B cell (primary cell): ENCODE measurements around the gene MED9. TPM values are rescaled to one million over a fixed set of nuclear protein-coding genes. Genes with fewer than 3 reads are reported as not detected.

Source experiments
- ATAC-seq: fragments of 200-7000 bp; cut with Tn5 transposase; one replicate; pipeline ENCODE4 v1.10.0; 2021; ENCODE audit warnings: low read depth, mild to moderate bottlenecking, moderate number of reproducible peaks, moderate library complexity
- CTCF ChIA-PET: fragments of 350-600 bp; sonication (Branson Sonifier 250); formaldehyde crosslinking; loops from one replicate; lab custom pipeline; 2021; ENCODE audit warnings: antibody characterized with exemption, inconsistent platforms; lab: Charles Lee
- POLR2A ChIA-PET: fragments of 350-600 bp; sonication (Branson Sonifier 250); formaldehyde crosslinking; loops from one replicate; lab custom pipeline; 2021; ENCODE audit warnings: antibody characterized with exemption; lab: Charles Lee
- DNase-seq: peaks from one replicate; pipeline ENCODE4 v3.0.0; 2013
- H2AFZ ChIP-seq: 2 replicates; pipeline ENCODE4 v1.6.1; 2012; ENCODE audit warnings: mild to moderate bottlenecking, low read depth, low read length; ENCODE audit not compliant: insufficient read depth, poor library complexity, severe bottlenecking
- H3K27ac ChIP-seq, 2 donors: 1 replicate in 1 of 2; 2 replicates in 1 of 2; pipeline ENCODE4 v1.5.1; 2012 to 2013; ENCODE audit warnings: low read length in 2 of 2, mild to moderate bottlenecking in 2 of 2, moderate library complexity in 1 of 2
- H3K27me3 ChIP-seq, 4 experiments: fragments of 200-600 bp in 1 of 4; sonication (generic) in 1 of 4; replicated peaks in 1 of 4; 1 replicate in 2 of 4; 2 replicates in 2 of 4; pipeline versions ENCODE4 v1.6.1 to v1.7.0; 2013 to 2016; ENCODE audit warnings: low read length in 3 of 4, mild to moderate bottlenecking in 2 of 4, mixed read lengths in 1 of 4, moderate library complexity in 1 of 4; ENCODE audit not compliant: insufficient read depth in 4 of 4, control insufficient read depth in 3 of 4; ENCODE audit errors: control extremely low read depth in 1 of 4
- H3K36me3 ChIP-seq, 2 experiments: replicated peaks in 1 of 2; 1 replicate in 1 of 2; 2 replicates in 1 of 2; pipeline versions ENCODE4 v1.6.1 to v1.7.1; 2013; ENCODE audit warnings: low read length in 1 of 2; ENCODE audit not compliant: insufficient read depth in 2 of 2, control insufficient read depth in 1 of 2; ENCODE audit errors: control extremely low read depth in 1 of 2, extremely low read depth in 1 of 2
- H3K4me1 ChIP-seq, 2 donors: fragments of 200-600 bp in 1 of 2; sonication (generic) in 1 of 2; 1 replicate in 1 of 2; 2 replicates in 1 of 2; pipeline versions ENCODE4 v1.5.1 to v1.6.1; 2013 to 2017; ENCODE audit warnings: low read length in 2 of 2; ENCODE audit not compliant: control insufficient read depth in 2 of 2, insufficient read depth in 2 of 2
- H3K4me2 ChIP-seq: replicated peaks from 2 replicates; pipeline ENCODE3; 2012; ENCODE audit warnings: mild to moderate bottlenecking, low read depth, low read length; ENCODE audit not compliant: poor library complexity, severe bottlenecking
- H3K4me3 ChIP-seq, 5 experiments: fragments of 200-600 bp in 1 of 5; sonication (generic) in 1 of 5; 1 replicate in 3 of 5; 2 replicates in 2 of 5; pipeline versions ENCODE4 v1.5.1 to v1.7.0; 2011 to 2016; ENCODE audit warnings: low read length in 4 of 5, mild to moderate bottlenecking in 4 of 5, low read depth in 2 of 5, control low read depth in 1 of 5, moderate library complexity in 1 of 5; ENCODE audit not compliant: insufficient read depth in 1 of 5; ENCODE audit errors: control extremely low read depth in 1 of 5, extremely low read depth in 1 of 5
- H3K79me2 ChIP-seq: fragments of 200-600 bp; sonication (generic); one replicate; pipeline ENCODE4 v1.6.0; 2016; ENCODE audit warnings: low read length; ENCODE audit not compliant: control insufficient read depth, insufficient read depth
- H3K9ac ChIP-seq: fragments of 200-600 bp; sonication (generic); 2 replicates; pipeline ENCODE4 v1.6.1; 2017; ENCODE audit warnings: mild to moderate bottlenecking, low read length, moderate library complexity
- H3K9me3 ChIP-seq, 3 donors: one replicate each; pipeline versions ENCODE4 v1.6.1 to v1.7.1; 2013; ENCODE audit warnings: low read length in 2 of 3; ENCODE audit not compliant: control insufficient read depth in 2 of 3, insufficient read depth in 1 of 3; ENCODE audit errors: control extremely low read depth in 1 of 3
- H4K20me1 ChIP-seq: 2 replicates; pipeline ENCODE4 v1.6.0; 2012; ENCODE audit warnings: mild to moderate bottlenecking, low read length; ENCODE audit not compliant: insufficient read depth, control insufficient read depth, poor library complexity, severe bottlenecking
- H3K27ac Mint-ChIP-seq: one replicate; pipeline ENCODE4 v1.8.0; 2021; ENCODE audit warnings: mixed read lengths
- H3K27me3 Mint-ChIP-seq: one replicate; pipeline ENCODE4 v1.8.0; 2021; ENCODE audit warnings: mixed read lengths
- H3K4me1 Mint-ChIP-seq: one replicate; pipeline ENCODE4 v1.8.0; 2021; ENCODE audit warnings: mixed read lengths
- H3K4me3 Mint-ChIP-seq: one replicate; pipeline ENCODE4 v1.8.0; 2021; ENCODE audit warnings: mixed read lengths
- H3K9me3 Mint-ChIP-seq: one replicate; pipeline ENCODE4 v1.8.0; 2022; ENCODE audit warnings: mixed read lengths; ENCODE audit not compliant: insufficient read depth
- CTCF ChIP-seq: fragments of 200-600 bp; IDR thresholded peaks from one replicate; pipeline ENCODE4 v1.8.0; 2022; ENCODE audit warnings: antibody characterized with exemption, mild to moderate bottlenecking
- EZH2 ChIP-seq: IDR thresholded peaks from 2 replicates; pipeline ENCODE4 v1.6.1; 2012; ENCODE audit warnings: borderline replicate concordance, low read depth, mild to moderate bottlenecking, moderate library complexity, low read length; ENCODE audit not compliant: insufficient read depth, poor library complexity, severe bottlenecking
- WGBS: methylation state at CpG from one replicate; pipeline ENCODE4 v1.1.5; 2013; ENCODE audit warnings: missing lambda C conversion rate; ENCODE audit not compliant: insufficient coverage; 5-methylcytosine and 5-hydroxymethylcytosine counted together
- intact Hi-C: fragments of 100-400 bp; cut with micrococcal nuclease; formaldehyde crosslinking; loops from one replicate; pipeline ENCODE4 v1.10.0; 2022
- polyA plus RNA-seq: library from polyadenylated mRNA; depleted of rRNA; stranded (reverse); fragments of >200 nt; gene quantifications from 2 replicates; pipeline ENCODE4 v1.2.3, GENCODE V29; 2012
- total RNA-seq, 2 donors: library from RNA; stranded (reverse); fragments of 120-200 nt in 1 of 2; gene quantifications; 1 replicate in 1 of 2; 2 replicates in 1 of 2; pipeline versions ENCODE4 v1.2.3 to v1.2.4, GENCODE V29; 2013 to 2022

Gene MED9
- total and polyA plus RNA-seq, 2 donors (not counting 1 experiment from before 2014, with no cell fraction given): 11.6 to 18.9 TPM

GRCh38 chr17:17494870-17495535 is 18.2 kb downstream of the MED9 start:
- H3K79me2 ChIP-seq: no peaks in the 10 kb centered on the region
- TF ChIP-seq CTCF (no peak), EZH2 (peak; percentile 29)
- ATAC-seq (no peak), DNase-seq (peak; percentile 60)
- whole genome bisulfite sequencing: 3% methylated on average over 71 of the region's 71 CpGs
- Mint-ChIP-seq H3K9me3 (no peaks in the 10 kb centered on the region), H3K27ac (no peak overlapping the region), H3K4me1 (peaks cover 22% of the 10 kb centered on the region), H3K27me3 (peaks cover 5% of the 10 kb centered on the region), H3K4me3 (peak overlapping the region; percentile 92)
- peaks cover 0 to 11% of the 10 kb centered on the region in 2 experiments for H3K36me3 ChIP-seq
- CTCF ChIA-PET: interaction anchor here (3.5 to 4.1 kb wide), 2 partner anchors 141 to 145 kb away, joined by 30 to 121 read pairs; no protein-coding TSS in a partner anchor
- H2AFZ ChIP-seq: peak overlapping the region; percentile 70
- peaks cover 24% of the 10 kb centered on the region in 2 donors for H3K4me1 ChIP-seq
- peak overlapping the region; percentile 72 for H3K9ac ChIP-seq
- POLR2A ChIA-PET: no interaction called here
- peaks cover 8% of the 10 kb centered on the region for H4K20me1 ChIP-seq
- H3K4me2 ChIP-seq: peak overlapping the region; percentile 100
- intact Hi-C loops: loop anchor here (1.0 to 5.0 kb wide), 3 partner anchors 18 to 542 kb away; partner anchors contain the start of genes ATPAF2 and GID4
- H3K27me3 ChIP-seq: peaks cover 0 to 29% (median 6%) of the 10 kb centered on the region in 4 experiments
- H3K27ac ChIP-seq: no peak overlapping the region
- peaks cover 0 to 5% (median 0%) of the 10 kb centered on the region in 3 donors for H3K9me3 ChIP-seq
- peak overlapping the region in 4 of 5 experiments; percentile 8 to 67 (median 15) for H3K4me3 ChIP-seq
